ENCODE measurements around the gene MYO18B.

DNA sequence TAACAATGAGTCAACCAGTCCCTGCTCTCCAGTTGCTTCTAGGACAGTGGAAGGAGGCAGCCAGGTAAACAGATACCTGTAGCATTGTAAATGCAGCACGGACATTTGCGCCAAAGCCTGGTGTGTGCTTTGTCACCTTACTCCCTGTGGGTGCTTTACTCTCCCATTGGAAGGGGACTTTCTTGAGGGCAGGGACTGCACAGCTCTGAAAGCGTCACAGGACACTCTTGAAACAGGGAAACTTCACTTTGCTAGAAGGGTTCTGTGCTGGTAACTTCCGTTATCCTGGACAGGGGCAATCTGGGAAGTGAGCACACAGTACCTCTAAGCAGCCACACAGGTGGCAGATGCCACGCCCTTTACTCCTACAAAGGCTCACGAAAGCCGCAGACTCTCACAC lies 99.8 kb downstream of the MYO18B start:
- TF ChIP-seq, protein P1, sequence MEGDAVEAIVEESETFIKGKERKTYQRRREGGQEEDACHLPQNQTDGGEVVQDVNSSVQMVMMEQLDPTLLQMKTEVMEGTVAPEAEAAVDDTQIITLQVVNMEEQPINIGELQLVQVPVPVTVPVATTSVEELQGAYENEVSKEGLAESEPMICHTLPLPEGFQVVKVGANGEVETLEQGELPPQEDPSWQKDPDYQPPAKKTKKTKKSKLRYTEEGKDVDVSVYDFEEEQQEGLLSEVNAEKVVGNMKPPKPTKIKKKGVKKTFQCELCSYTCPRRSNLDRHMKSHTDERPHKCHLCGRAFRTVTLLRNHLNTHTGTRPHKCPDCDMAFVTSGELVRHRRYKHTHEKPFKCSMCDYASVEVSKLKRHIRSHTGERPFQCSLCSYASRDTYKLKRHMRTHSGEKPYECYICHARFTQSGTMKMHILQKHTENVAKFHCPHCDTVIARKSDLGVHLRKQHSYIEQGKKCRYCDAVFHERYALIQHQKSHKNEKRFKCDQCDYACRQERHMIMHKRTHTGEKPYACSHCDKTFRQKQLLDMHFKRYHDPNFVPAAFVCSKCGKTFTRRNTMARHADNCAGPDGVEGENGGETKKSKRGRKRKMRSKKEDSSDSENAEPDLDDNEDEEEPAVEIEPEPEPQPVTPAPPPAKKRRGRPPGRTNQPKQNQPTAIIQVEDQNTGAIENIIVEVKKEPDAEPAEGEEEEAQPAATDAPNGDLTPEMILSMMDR (IDR thresholded peaks at IDR 0.05; ENCODE audit: low read depth, low read length), result no peak
- no peak for TF ChIP-seq EZH2phosphoT487 (IDR thresholded peaks at IDR 0.05; ENCODE audit: low read depth)
